ENCODE measurements around the gene DPY19L1.
"Not testable (repeated sequence)": the region's sequence is repeated elsewhere in the genome, so short reads cannot be mapped to it uniquely, and the experiment has no call there.

The DPY19L1 gene

GRCh38 chr7:34912236-34912635, 125.0 kb downstream of the DPY19L1 start:
- no peak for DNase-seq

- DNase-seq, result not testable (repeated sequence)
These were observed 130.9 kb downstream of the DPY19L1 start for GRCh38 chr7:34906266-34906850.

GRCh38 chr7:34904987-34905386, 132.3 kb downstream of the DPY19L1 start:
- no peak for DNase-seq

GRCh38 chr7:34903921-34904320, 133.4 kb downstream of the DPY19L1 start:
- not testable (repeated sequence) for DNase-seq

DNA sequence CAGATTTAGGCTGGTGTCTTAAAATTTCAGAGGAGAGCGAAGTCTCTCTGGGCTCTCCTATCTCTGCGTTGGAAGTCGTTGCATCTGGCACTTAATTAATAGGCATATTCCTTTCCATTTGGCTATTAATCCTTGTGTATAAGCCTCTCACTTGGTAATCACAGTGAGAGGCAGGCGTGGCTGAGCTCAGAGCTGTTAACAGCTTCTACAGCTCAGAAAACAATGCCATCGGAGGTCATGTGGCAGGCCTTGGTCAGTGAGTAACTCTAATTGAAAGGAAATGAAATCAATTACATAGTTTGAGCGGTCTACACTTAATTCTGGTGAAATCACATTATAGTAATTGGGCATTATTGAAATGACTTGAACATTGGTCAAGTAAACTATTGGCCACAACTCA, 135.1 kb downstream of the DPY19L1 start:
- no peak for DNase-seq

- DNase-seq, result no peak
These were observed 136.3 kb downstream of the DPY19L1 start for GRCh38 chr7:34900891-34901513.

GRCh38 chr7:34895202-34895601, 142.1 kb downstream of the DPY19L1 start:
- no peak for DNase-seq

GRCh38 chr7:34889951-34890350, 147.3 kb downstream of the DPY19L1 start:
- DNase-seq, result no peak

DNA sequence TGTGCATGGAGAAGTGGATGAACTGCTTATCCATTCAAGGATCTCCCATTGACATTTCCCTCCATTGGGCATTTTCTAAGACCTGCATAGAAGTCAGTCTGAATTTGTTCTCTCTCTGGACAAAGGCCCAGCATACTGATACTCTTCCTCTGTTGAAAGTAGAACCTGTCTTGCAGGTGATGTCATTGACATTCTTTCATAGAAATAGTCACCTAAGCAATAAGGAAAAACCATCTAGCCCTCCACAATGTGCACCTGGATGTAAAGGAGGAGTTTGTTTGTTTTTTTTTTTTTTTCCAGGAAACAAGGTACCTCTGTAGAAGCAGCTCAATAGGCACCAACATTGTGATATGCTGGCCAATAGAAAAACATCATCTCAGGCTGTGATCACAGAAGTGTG, 150.4 kb downstream of the DPY19L1 start:
- DNase-seq, result no peak

GRCh38 chr7:34883855-34884254, 153.4 kb downstream of the DPY19L1 start:
- DNase-seq, result not testable (repeated sequence)

GRCh38 chr7:34879871-34880270, 157.4 kb downstream of the DPY19L1 start:
- no peak for DNase-seq

DNA sequence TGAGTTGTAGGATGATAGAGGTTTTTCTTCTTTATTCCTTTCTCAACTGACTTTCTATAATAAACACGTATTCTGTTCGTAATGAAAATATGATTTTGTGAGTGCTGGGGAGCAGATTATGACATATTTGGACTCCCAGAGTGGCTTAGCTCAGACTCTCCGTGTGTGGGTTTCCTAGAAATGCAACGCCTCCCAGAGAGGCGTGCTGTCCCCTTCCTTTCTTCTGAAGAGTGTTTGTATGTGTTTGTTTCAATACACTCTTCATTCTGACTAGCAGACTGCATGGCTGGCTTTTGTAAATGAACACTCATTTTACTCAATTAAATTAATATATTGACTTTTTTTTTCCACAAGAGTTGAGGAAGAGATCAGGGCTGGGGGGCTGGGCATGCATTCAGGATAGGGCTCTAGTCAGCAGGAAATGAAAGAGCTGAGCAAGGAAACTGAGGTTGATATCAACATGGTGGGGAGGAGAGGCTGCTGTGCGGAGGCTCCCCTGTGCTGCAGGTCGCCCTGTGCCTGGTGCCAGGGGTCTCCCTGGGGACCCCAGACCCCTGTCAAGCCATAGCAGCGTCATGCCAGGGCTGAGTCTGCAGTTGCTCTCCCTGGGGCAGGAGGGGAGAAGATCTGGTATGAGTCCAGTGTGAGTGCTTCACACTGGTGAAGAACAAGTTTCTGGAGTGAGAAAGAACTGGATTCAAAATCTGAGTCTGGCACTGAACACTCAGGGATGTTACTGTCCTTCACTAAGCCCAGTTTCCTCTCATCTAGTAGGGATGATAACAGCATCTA, 158.1 kb downstream of the DPY19L1 start:
- DNase-seq, result not testable (repeated sequence)

All from kidney glomerular epithelial cell (primary cell).